DND-41 (cell line): ENCODE data around the gene MPST.

Source experiments
- ATAC-seq: fragments of 200-7000 bp; cut with Tn5 transposase; 3 replicates; pipeline ENCODE4 v1.9.1; 2021; ENCODE audit warnings: low read depth; ENCODE audit not compliant: insufficient read depth
- DNase-seq: peaks from one replicate; pipeline ENCODE4 v3.0.0-alpha.2; 2020
- H2AFZ ChIP-seq: 2 replicates; pipeline ENCODE4 v1.6.0; 2012; ENCODE audit warnings: low read depth, low read length
- H3K27ac ChIP-seq: 2 replicates; pipeline ENCODE4 v1.5.1; 2012; ENCODE audit warnings: low read length, inconsistent platforms
- H3K27me3 ChIP-seq: fragments of 200-600 bp; sonication (generic); 2 replicates; pipeline ENCODE4 v1.6.0; 2012; ENCODE audit warnings: low read length, mild to moderate bottlenecking, inconsistent platforms; ENCODE audit not compliant: insufficient read depth, poor library complexity
- H3K36me3 ChIP-seq: 2 replicates; pipeline ENCODE4 v1.5.1; 2012; ENCODE audit warnings: low read length, inconsistent platforms; ENCODE audit not compliant: insufficient read depth
- H3K4me1 ChIP-seq: 2 replicates; pipeline ENCODE4 v1.5.1; 2012; ENCODE audit warnings: mild to moderate bottlenecking, low read length; ENCODE audit not compliant: insufficient read depth
- H3K4me2 ChIP-seq: 2 replicates; pipeline ENCODE4 v1.6.0; 2012; ENCODE audit warnings: mild to moderate bottlenecking, moderate library complexity, low read length, inconsistent platforms; ENCODE audit not compliant: insufficient read depth
- H3K4me3 ChIP-seq, 2 experiments: fragments of 200-600 bp in 1 of 2; shearing (Covaris generic) in 1 of 2; 2 replicates each; pipeline ENCODE4 v1.5.1; 2012 to 2016; ENCODE audit warnings: inconsistent platforms in 2 of 2, low read length in 2 of 2, mild to moderate bottlenecking in 2 of 2, low read depth in 1 of 2, moderate library complexity in 1 of 2
- H3K79me2 ChIP-seq: 2 replicates; pipeline ENCODE4 v1.6.0; 2012; ENCODE audit warnings: low read length, inconsistent platforms; ENCODE audit not compliant: insufficient read depth
- H3K9ac ChIP-seq: 2 replicates; pipeline ENCODE4 v1.6.0; 2012; ENCODE audit warnings: low read depth, mild to moderate bottlenecking, inconsistent platforms, low read length, moderate library complexity
- H3K9me3 ChIP-seq: 2 replicates; pipeline ENCODE4 v1.5.1; 2012; ENCODE audit warnings: low read length, moderate library complexity, mild to moderate bottlenecking, inconsistent platforms; ENCODE audit not compliant: insufficient read depth, severe bottlenecking
- H4K20me1 ChIP-seq: 2 replicates; pipeline ENCODE4 v1.6.0; 2012; ENCODE audit warnings: low read length; ENCODE audit not compliant: insufficient read depth
- EZH2 ChIP-seq: IDR thresholded peaks from 3 replicates; pipeline ENCODE4 v1.6.1; 2012; ENCODE audit warnings: borderline replicate concordance, low read depth, mild to moderate bottlenecking, moderate library complexity, low read length, inconsistent platforms; ENCODE audit not compliant: severe bottlenecking
- TF ChIP-seq, protein P1 (sequence below): IDR thresholded peaks from 2 replicates; pipeline ENCODE4 v1.5.1; 2012; ENCODE audit warnings: borderline replicate concordance, low read length, moderate library complexity, mild to moderate bottlenecking; ENCODE audit not compliant: poor library complexity, severe bottlenecking; ENCODE audit errors: extremely low read depth

Gene MPST

DNA sequence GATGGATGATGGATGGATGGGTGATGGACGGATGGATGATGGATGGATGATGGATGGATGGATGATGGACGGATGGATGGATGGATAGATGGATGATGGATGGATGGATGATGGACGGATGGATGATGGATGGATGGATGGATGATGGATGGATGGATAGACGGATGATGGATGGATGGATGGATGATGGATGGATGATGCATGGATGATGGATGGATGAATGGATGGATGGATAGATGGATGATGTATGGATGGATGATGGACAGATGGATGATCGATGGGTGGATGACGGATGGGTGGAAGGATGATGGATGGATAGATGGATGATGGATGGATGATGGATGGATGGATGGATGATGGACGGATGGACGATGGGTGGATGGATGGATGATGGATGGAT is 53.1 kb downstream of the MPST start:
- no peaks in the 10 kb centered on the region for H3K4me1 ChIP-seq
- H3K36me3 ChIP-seq: no peaks in the 10 kb centered on the region
- no peaks in the 10 kb centered on the region for H4K20me1 ChIP-seq
- peaks cover 3% of the 10 kb centered on the region for H3K27me3 ChIP-seq
- no peak for DNase-seq
- TF ChIP-seq EZH2: no peak
- TF ChIP-seq, protein P1, sequence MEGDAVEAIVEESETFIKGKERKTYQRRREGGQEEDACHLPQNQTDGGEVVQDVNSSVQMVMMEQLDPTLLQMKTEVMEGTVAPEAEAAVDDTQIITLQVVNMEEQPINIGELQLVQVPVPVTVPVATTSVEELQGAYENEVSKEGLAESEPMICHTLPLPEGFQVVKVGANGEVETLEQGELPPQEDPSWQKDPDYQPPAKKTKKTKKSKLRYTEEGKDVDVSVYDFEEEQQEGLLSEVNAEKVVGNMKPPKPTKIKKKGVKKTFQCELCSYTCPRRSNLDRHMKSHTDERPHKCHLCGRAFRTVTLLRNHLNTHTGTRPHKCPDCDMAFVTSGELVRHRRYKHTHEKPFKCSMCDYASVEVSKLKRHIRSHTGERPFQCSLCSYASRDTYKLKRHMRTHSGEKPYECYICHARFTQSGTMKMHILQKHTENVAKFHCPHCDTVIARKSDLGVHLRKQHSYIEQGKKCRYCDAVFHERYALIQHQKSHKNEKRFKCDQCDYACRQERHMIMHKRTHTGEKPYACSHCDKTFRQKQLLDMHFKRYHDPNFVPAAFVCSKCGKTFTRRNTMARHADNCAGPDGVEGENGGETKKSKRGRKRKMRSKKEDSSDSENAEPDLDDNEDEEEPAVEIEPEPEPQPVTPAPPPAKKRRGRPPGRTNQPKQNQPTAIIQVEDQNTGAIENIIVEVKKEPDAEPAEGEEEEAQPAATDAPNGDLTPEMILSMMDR: no peak
- H3K4me3 ChIP-seq: no peak overlapping the region
- H3K4me2 ChIP-seq: no peak overlapping the region
- no peak overlapping the region for H2AFZ ChIP-seq
- no peak overlapping the region for H3K9ac ChIP-seq
- no peaks in the 10 kb centered on the region for H3K9me3 ChIP-seq
- H3K27ac ChIP-seq: no peak overlapping the region
- H3K79me2 ChIP-seq: no peaks in the 10 kb centered on the region
- ATAC-seq: no peak

DNA sequence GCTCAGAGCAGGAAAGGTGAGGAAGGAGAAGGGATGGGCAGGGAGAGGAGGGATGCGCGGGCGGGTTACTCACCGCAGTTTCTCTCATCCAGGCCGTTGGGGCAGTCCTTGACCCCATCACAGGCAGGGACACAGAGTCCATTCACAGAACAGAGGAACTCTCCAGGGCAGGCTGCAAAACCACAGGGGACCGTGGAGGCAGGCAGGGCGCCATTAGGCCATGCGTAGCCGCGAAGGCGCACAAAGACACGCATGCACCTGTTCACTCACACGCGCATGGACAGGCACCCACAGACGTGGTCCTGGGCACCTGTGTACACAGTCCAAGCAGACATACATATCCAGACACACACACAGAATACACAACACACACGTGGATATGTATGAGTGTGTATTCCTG is 55.0 kb downstream of the MPST start:
- no peak overlapping the region for H3K9ac ChIP-seq
- peaks cover 8% of the 10 kb centered on the region for H3K27me3 ChIP-seq

DNA sequence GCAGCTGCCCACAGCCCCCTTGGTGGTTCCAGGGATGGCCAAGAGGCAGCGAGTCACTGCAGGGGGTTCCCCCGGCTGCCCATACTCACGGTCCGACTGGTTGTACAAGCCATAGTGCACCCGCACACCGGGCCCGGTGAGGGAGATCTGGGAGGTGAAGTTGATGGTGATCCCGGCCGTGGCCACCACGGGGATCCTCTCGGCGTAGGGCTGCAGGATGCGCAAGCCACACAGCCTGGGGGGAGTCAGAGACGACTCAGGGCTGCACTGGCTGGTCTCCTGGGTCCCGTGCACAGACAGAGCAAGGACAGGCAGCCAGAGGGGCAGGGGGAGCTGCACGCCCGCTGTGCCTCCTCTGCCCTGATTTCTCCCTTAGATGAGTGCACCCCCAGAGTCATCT is 55.5 kb downstream of the MPST start:
- no peak for TF ChIP-seq EZH2
- no peak for DNase-seq
- H3K4me2 ChIP-seq: no peak overlapping the region
- no peak overlapping the region for H3K9ac ChIP-seq
- no peaks in the 10 kb centered on the region for H3K79me2 ChIP-seq
- no peaks in the 10 kb centered on the region for H4K20me1 ChIP-seq
- no peak overlapping the region for H3K4me3 ChIP-seq
- no peak overlapping the region for H3K27ac ChIP-seq
- H3K4me1 ChIP-seq: peaks cover 5% of the 10 kb centered on the region
- H3K27me3 ChIP-seq: peaks cover 8% of the 10 kb centered on the region
- H2AFZ ChIP-seq: no peak overlapping the region
- H3K9me3 ChIP-seq: no peaks in the 10 kb centered on the region
- no peak for ATAC-seq
- H3K36me3 ChIP-seq: no peaks in the 10 kb centered on the region

More for the DNA sequence above, 55.0 kb downstream of the MPST start:
- Histone ChIP-seq H3K79me2 (no peaks in the 10 kb centered on the region), H3K27ac (no peak overlapping the region), H3K9me3 (no peaks in the 10 kb centered on the region), H3K4me3 (no peak overlapping the region), H3K4me2 (no peak overlapping the region), H3K4me1 (peaks cover 5% of the 10 kb centered on the region), H2AFZ (no peak overlapping the region), H4K20me1 (no peaks in the 10 kb centered on the region), H3K36me3 (no peaks in the 10 kb centered on the region)
- TF ChIP-seq EZH2: no peak
- TF ChIP-seq, protein P1: no peak
- ATAC-seq (no peak), DNase-seq (no peak)

DNA sequence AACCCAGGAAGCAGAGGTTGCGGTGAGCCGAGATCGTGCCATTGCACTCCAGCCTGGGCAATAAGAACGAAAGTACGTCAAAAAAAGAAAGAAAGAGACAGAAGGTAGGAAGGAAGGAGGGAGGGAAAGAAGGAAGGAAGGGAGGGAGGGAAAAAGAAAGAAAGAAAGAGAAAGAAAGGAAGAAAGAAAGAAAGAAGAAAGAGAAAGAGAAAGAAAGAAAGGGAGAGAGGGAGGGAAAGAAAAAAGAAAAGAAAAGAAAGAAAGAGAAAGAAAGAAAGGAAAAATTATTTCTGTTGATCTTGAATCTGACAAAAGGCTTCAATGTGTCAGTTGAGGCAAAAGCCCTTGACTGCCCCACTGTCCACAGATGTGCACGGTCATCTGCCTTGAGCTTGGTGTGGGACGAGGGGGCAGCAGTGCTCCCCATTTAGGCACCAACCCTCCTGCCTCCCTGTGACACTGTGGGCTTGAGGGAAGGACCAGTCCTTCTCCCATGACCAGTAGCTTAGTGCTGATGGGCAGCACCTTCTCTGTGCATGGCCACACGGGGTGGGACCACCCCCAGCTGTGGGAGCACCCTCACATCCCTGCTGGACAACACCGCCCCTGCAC is 56.4 kb downstream of the MPST start:
- Histone ChIP-seq H3K4me3 (no peak overlapping the region), H3K9me3 (no peaks in the 10 kb centered on the region), H2AFZ (no peak overlapping the region), H3K9ac (no peak overlapping the region), H3K4me2 (no peak overlapping the region), H3K27ac (no peak overlapping the region), H3K36me3 (no peaks in the 10 kb centered on the region), H3K27me3 (peaks cover 8% of the 10 kb centered on the region), H3K79me2 (no peaks in the 10 kb centered on the region), H3K4me1 (peaks cover 5% of the 10 kb centered on the region), H4K20me1 (no peaks in the 10 kb centered on the region)
- DNase-seq (no peak), ATAC-seq (no peak)
- TF ChIP-seq, protein P1: no peak
- TF ChIP-seq EZH2: no peak
